NCI-H345 treated with DMSO at 0.1 percent for 48 hours (cell line): ENCODE results near the gene GPR62.
"Not testable (repeated sequence)": the region's sequence is repeated elsewhere in the genome, so short reads cannot be mapped to it uniquely, and the experiment has no call there.

Experiments
- DNase-seq: peaks from one replicate; lab custom pipeline; 2025; ENCODE audit not compliant: unreplicated experiment; lab: John Stamatoyannopoulos, UW

Gene GPR62

DNA sequence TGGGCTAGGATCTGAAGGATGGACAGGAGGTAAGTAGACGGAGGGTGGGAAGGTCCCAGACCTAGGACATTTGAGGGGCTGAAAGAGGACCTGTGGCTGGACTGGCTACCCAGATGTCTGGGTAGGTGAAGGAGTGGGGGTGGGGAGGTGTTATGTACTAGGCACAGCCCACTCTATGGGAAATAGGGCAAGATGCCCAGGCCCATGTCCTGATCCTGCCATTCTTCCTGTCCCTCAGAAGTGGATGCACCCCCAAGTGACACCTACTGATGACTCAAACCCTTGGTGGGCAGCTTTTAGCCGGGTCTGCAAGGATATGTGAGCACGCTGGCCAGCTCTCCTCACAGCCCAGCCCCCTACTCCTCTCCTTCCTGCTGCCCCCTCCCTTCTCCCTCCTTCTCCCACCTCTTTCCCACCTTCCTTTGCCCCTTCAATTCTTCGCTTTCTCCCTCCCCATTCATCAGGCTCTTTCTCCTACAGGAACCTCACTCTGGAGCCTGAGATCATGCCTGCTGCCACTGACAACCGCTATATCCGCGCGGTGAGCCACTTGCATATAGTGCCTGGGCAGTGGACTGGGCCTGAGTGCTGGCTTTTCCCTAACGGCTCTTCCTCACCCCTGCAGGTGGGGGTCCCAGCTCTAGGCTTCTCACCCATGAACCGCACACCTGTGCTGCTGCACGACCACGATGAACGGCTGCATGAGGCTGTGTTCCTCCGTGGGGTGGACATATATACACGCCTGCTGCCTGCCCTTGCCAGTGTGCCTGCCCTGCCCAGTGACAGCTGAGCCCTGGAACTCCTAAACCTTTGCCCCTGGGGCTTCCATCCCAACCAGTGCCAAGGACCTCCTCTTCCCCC is 33.3 kb downstream of the GPR62 start:
- no peak for DNase-seq

DNA sequence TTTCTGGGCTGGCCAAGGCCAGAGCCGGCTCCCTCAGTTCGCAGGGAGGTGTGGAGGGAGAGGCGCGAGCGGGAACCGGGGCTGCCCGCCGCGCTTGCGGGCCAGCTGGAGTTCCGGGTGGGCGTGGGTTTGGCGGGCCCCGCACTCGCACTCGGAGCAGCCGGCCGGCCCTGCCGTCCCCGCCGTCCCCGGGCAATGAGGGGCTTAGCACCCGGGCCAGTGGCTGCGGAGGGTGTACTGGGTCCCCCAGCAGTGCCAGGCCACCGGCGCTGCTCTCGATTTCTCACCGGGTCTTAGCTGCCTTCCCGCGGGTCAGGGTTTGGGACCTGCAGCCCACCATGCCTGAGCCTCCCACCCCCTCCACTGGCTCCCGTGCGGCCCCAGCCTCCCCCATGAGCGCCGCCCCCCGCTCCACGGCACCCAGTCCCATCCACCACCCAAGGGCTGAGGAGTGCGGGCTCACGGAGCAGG is 35.4 kb downstream of the GPR62 start:
- DNase-seq, result not testable (repeated sequence)

DNA sequence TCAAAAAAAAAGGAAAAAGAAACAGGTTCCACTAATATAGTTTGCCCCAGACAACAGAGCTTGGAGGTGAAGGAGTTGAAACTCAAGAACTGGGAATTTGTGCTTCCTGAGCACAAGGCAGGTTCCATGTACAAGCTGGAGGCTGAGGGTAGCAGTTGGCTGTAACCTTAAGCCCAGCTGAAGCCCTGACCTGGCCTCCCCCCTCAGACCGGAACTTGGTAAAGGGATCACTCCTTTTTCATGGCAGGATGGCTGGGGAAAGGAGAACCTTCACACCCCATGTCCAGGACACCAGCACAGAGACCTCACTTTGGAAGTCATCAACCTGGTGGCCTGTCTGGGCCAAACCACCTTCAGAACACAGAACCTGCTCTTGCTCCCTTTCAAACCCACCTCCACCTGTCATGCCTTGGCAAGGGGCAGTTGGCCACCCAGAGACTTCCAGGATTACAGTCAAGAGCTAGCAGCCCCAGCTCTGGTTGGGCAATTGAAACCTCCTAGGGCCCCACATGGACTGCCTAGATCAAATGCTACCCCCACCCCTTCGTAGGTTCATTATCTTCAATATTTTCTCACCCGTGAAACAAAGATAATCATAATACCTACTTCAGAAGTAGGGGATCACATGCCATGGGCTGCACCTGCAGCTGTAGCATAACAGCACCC is 37.0 kb downstream of the GPR62 start:
- DNase-seq, result no peak

DNA sequence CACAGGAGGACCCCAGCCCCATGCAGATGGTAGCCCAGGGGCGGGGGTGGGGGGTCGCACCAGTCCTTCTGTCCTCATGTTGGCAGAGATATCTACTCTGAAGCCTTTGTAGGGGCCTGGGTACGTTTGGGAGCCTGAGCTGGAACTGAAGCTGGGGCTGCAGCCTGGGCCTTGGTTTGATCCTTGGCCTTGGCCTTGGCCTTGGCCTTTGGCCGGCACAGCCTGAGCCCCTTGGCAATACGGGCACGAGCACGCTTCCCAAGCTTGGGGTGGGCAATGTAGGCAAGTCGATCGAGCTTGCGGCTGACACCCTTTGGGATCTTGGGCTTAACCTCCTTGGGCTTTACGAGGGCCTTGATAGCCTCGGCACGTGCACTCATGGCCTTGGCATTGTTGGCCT is 38.5 kb downstream of the GPR62 start:
- DNase-seq, result not testable (repeated sequence)

DNA sequence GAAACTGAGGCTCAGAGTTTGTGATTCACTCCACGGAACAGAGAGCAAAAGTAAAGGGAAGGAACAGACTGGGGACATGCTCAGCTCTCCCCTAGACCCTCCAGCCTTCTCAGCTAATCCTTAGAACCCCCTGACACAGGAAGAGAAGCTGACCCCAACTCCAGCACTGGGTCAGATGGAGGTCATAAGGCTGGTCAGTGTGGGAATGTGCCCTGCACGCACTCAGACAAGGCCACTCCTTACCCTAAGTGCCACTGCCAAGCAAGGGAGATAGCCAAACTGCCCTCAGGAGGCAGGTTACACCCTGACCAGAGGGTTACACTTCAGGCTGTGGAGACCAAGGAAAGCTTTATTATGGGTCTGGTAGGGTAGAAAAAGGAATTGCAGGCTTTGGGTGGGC is 39.3 kb downstream of the GPR62 start:
- DNase-seq, result no peak

DNA sequence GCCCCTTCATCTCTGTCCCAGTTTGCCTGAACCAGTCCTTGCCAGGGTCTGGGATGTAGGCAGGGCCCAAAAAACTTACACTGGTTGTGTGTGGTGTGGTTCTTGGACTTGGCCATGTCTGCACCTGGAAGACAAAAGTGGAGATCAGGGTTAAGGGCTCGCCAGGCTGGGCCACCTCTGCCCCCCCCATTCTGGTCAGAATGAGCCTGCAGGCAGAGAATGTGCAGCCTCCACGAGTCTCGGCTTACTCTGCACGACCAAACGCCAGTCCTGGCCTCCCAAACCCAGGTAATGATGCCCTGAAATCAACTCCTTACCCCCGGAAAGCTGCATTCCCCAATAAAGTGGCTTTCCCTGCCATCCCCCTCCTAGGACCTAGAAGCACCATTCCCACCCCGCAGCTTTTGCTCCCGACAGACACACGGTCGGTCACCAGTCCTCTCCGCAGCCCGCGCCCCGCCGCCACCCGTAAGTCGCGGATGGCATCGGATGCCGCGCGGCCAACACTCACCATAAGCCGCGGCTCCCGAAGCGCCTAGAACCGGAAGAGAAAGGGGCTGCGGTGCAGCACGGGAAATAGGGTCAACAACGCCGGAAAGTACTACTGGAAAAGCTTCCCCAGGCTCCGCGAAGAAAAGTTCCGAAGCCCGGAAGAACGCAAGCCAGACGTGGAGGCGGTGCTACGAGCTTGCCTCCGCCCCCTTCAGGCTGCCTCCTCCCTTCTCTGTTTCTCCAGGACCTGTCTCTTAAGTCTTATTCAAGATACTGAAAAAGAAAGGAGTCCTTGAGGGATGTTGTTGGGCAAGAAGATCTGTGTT is 40.4 kb downstream of the GPR62 start, which contains the start of gene RPL29:
Gene RPL29 (minus strand): TSS at position 550 of the 818 bp plus-strand sequence. CDS start 434 bp downstream, at position 116.
- DNase-seq, result peak; percentile 78

DNA sequence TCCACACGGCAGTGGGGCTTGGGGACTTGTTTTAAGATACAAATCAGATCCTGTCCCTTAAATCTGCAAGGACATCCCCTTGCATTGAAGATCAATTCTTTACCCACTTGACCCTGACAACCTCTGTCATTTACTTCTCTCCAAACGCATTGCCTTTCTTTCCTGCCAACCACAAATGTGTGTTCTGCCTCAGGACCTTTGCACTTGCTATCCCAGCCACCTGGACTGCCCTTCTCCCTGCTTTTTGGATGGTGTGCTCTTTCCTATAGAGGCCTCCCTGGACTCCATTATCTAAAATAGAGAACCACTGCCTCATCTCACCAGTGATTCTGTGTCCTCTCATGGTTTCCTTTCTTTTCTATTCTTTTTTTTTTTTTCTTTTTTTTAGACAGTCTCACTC is 42.0 kb downstream of the GPR62 start:
- DNase-seq, result no peak

DNA sequence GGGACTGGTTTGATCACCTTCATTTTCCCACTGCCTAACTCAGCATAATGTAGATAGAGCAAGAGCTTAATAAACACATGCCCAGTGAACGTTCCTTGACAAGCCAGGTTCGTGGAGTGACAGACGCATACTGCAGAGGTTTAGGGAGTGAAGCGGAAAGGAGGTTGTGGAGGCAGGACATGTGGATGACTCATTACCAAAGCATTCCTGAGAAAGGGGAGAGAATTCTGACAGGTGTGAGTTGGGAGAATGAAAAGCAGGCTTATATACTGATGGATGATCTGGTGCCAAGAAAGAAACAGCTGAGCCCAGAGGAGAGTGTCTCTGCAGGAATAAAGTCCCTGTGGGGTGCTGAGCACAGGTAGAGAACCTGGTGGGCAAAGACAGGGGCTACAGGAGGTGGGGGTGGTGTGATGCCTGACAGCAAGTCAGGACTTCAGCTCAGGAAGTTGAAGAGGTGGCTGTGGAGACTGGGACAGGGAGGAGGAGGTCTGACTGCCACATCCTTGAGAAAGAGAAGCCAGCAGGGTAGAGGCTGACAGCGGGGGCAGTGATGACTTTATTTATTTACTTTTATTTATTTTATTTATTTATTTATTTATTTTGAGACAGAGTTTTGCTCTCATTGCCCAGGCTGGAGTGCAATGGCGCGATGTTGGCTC is 42.9 kb downstream of the GPR62 start:
- DNase-seq, result no peak

DNA sequence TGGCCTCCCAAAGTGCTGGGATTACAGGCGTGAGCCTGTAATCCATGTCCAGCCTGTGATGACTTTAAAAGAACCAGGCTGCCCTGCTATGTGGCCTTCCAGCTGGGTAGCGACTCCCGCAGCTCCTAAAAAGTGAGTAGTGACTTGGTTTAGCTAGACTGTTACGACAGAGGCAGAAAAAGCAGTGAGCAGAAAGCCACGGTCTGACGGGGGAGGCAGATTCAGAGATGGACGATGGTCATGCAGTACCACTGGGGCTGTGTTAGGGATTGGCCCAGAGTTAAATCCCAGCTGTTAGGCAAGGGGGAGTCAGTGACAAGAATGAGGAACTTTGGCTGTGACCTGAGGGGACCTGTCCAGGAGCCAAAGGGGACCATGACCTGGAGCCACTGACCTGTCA is 43.6 kb downstream of the GPR62 start:
- no peak for DNase-seq

DNA sequence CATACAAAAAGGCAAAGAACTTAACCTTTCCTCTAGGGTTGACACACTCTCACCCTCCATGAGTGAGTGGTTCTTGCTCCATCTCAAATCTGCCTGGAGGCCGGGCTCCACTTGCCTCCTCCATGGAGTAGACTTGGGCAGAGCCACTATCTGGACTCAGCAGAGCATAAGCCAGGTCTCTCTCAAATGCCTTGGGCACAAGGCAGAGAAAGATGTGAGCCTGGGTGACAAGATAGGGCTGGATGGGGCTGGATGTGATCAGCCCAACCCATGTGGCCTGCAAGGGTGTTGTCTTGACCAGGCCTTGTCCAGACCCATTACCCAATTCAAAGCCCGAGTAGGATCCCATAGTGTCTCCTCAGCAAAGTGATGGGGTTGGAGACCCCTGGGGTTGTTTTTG is 44.7 kb downstream of the GPR62 start:
- DNase-seq, result no peak

DNA sequence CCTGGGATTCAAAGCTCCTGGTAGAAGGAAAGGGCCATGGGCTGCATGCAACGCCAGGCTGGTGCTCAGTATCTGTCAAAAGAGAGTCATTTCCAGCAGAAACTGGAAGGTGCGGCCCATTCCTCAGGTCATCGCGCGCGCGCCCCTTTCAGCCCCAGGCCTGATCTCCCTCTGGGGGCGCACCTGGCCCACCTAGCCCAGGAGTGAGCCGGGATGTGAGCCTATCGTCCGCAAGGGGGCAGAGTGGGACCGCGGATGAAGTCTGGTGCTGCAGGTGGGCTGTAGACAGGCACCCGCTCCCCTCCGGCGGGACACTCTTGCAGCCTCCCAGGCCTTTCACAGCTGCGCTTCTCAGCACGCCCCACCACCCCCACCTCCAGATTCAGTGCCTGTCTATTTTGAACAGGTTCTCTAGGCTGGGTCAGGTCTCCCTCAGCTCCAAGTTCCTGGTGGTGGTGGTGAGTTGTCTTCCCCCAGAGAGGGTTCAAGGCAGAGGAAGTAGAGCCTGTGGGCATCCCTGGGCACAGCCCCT is 46.3 kb downstream of the GPR62 start:
- peak; percentile 55 for DNase-seq

DNA sequence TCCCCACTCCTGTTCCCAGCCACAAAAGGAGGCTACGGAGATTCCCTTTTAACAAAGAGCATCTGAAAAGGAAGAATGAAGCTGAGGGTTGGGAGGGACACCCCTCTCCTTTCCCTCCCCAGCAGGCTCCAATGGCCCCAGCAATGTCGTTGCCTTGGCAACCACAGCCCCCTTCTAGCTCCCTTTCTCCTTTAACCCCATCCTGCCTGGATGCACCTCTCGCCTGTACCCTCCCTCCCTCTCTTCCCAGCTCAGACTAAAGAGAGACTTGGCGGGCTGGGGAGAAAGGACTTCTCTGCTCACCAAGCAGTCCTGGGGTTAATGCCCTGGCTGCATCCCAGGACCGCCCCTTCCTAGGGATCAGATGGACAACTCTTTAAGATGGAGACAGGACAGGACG is 47.6 kb downstream of the GPR62 start:
- no peak for DNase-seq

DNA sequence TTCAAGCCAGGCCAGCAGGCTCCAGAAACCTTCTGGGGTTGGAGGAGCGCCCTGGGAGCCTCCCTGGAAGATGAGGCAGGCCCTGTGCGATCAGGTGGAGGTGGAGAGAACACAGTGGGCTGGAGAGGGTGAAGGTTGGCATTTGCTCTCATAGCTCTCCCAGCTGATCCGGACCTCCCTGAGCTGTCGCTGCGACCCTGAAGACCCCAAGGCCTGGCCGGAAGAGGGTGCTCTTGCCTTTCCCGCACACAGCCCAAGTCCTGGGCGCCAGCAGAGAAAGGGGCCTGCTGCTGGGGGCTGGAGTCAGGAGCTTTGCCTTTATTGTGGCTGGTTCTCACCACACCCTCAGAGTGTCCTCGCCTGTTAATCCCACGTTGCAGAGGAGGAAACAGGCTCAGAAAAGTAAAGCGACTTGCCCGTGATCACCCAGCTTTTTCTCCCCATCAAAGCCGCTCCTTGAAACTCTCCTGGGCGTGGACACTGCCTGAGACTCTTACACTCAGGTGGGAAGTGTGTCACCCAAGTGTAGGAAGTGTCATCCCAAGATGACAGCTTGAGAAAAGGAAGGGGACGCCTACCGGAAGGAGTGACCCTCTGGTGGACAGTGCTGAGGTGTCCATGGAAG is 49.1 kb downstream of the GPR62 start:
- DNase-seq, result no peak

DNA sequence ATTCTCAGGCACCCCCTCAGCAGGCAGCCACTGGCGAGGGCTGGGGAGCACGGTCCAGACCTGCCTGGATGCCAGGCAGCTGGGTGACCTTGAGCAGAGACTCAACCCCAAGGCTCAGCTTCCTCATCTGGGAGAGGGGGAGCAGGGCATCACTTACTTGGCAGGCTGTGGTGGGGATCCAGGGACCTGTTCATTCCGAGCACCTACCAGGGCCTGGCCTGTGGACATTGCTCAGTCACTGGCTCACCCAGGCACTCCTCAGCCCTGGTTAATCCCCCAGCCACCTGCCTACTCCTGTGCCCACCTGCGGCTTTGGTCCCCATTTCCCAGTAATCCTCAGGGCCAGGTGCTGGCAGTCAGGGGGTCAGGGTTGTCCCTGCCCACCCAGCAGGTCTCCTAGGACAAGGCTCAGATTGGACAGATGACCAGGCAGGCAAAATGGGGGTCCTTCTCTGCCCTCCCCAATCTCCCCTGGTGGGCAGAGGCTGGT is 49.8 kb downstream of the GPR62 start:
- no peak for DNase-seq

DNA sequence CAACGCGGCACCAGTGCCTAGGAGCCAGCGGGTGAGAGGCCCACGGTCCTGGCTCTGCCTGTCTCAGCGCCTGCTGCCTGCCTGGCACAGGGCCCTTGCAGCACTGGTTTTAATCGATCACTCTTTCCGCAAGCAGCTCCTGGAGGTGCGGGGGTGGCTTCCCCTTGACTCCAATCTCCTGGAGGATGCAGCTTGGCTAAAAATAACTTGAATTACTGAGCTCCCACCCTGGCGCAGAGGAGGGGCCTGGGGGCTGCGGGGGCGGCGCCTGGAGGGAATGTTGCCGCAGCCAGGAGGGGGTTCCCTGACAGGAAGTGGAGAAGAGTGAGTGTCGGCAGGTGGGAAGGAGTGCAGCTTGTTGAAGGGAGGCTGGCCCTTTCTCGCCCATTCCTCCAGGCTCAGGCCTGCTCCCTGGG is 50.4 kb downstream of the GPR62 start:
- peak; percentile 27 for DNase-seq

DNA sequence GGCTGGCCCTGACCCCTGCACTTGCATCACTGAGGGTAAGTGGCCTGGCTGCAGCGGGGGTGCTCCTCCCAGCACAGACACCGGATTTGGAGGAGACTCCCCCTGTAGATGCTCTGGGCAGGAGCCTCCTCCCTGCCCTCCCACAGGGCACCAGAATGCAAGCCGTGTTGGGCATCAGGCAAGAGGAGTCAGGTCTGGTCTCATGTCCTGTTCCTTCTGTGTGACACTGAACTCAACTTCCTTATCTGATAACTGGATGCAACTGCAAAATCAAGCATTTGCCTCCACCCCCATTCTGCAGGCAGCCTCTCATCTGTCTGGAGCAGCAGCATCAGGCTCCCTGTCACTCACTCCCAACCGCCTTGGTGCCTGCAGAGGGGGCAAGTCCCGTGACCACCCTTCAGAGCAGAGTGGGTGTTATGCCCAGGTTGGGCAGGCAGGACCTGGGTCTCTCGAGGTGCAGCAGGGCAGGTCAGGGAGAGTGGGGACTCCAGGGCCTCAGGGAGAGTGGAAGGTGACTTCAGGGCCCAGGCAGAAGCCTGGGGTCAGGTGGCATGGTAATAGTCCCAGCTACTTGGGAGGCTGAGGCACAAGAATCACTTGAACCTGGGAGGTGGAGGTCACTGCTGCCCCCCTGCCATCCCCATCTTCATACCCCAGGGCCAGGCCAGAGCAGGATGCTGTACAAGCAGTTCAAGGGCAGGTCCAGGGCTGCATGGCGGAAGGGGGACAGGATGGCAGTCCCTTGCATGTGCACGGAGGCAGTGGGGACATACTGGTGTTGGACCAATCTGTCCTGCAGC is 51.0 kb downstream of the GPR62 start:
- DNase-seq, result no peak

DNA sequence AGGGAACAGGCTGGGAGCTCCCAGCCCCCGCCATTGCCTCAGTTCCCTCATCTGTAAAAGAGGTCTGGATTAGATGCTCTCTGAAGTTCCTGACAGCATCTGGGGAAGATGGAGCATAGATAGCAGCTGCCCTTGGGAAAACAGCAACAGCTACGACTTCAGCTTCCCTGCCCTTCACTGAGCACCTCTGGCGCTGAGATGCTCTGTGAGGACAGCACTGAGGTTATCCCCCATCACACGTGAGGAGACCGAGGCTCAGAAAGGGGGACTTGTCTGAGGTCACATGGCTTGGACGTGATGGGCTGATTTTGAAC is 51.6 kb downstream of the GPR62 start:
- no peak for DNase-seq
